K562 (cell line): Measurements from ENCODE around the gene CHAF1A.

Source experiments
- ATF7 ChIP-seq: fragments of 450-650 bp; IDR thresholded peaks from 2 replicates; pipeline ENCODE4 v1.7.1; 2014; ENCODE audit warnings: mild to moderate bottlenecking, moderate library complexity
- FOXJ3 ChIP-seq: sonication (generic); formaldehyde crosslinking; IDR thresholded peaks from 2 replicates; pipeline ENCODE4 v1.4.0; 2020; ENCODE audit warnings: mild to moderate bottlenecking, missing genetic modification reagents
- HDAC8 ChIP-seq: fragments of 450-650 bp; IDR thresholded peaks from 2 replicates; pipeline ENCODE4 v1.6.1; 2016; ENCODE audit warnings: mild to moderate bottlenecking, missing genetic modification characterization, moderate library complexity, missing compliant biosample characterization
- HSF4 ChIP-seq: fragments of 250-450 bp; sonication (Bioruptor Pico); IDR thresholded peaks from 2 replicates; pipeline ENCODE4 v2.1.2; 2022; ENCODE audit warnings: mild to moderate bottlenecking, moderate library complexity, borderline replicate concordance
- LARP7 ChIP-seq: fragments of 450-650 bp; IDR thresholded peaks from 2 replicates; pipeline ENCODE4 v1.6.1; 2016
- MIER1 ChIP-seq: fragments of 450-650 bp; IDR thresholded peaks from 2 replicates; pipeline ENCODE4 v1.6.1; 2016; ENCODE audit warnings: antibody characterized with exemption, mild to moderate bottlenecking, low read depth
- RFX5 ChIP-seq: IDR thresholded peaks from 2 replicates; pipeline ENCODE4 v1.6.1; 2011; ENCODE audit warnings: low read depth, mild to moderate bottlenecking, improper control_type of control experiment, low read length
- TAF15 ChIP-seq: fragments of 200-400 bp; formaldehyde crosslinking; IDR thresholded peaks from 2 replicates; pipeline ENCODE4 v1.6.1; 2017; ENCODE audit warnings: mild to moderate bottlenecking, low read depth, low read length, moderate library complexity
- ZNF263 ChIP-seq: sonication (generic); formaldehyde crosslinking; IDR thresholded peaks from 2 replicates; pipeline ENCODE4 v1.8.0; 2022; ENCODE audit warnings: mild to moderate bottlenecking, missing genetic modification reagents, borderline replicate concordance
- TF ChIP-seq, protein P1 (sequence below): fragments of 450-650 bp; IDR thresholded peaks from 2 replicates; pipeline ENCODE4 v1.6.1; 2018; ENCODE audit not compliant: partially characterized antibody

DNA sequence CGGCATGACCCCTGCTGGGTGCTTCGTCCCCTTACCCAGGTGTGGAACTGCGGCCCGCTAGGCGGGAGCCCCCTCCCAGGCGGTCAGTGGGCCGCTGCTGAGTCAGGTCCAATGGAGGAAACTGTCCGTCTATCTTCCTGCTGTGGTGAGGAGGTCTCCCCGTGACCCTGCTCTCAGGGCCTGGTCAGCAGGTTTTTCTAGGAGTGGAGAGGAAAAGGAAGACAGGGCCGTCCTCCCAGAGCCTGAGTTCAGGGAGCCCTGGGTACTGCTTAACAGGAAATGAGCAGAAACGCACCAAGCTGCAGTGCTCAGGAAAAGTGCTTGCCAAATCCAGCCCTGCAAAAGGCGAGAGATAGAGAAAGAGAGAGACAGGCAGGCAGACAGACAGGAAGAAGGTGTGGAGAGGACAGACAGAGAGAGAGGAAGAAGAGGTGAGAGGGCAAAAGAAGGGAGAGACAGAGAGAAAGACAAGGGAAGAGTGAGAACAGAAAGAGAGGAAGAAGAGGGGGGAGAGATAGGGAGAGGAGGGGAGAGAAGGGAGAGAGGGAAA lies 12.3 kb upstream of the CHAF1A start:
- TF ChIP-seq LARP7, result no peak
- TF ChIP-seq HSF4 (CRISPR knock-in tag), result no peak
- TF ChIP-seq RFX5, result no peak
- no peak for TF ChIP-seq ZNF263 (CRISPR knock-in tag)
- TF ChIP-seq, protein P1, sequence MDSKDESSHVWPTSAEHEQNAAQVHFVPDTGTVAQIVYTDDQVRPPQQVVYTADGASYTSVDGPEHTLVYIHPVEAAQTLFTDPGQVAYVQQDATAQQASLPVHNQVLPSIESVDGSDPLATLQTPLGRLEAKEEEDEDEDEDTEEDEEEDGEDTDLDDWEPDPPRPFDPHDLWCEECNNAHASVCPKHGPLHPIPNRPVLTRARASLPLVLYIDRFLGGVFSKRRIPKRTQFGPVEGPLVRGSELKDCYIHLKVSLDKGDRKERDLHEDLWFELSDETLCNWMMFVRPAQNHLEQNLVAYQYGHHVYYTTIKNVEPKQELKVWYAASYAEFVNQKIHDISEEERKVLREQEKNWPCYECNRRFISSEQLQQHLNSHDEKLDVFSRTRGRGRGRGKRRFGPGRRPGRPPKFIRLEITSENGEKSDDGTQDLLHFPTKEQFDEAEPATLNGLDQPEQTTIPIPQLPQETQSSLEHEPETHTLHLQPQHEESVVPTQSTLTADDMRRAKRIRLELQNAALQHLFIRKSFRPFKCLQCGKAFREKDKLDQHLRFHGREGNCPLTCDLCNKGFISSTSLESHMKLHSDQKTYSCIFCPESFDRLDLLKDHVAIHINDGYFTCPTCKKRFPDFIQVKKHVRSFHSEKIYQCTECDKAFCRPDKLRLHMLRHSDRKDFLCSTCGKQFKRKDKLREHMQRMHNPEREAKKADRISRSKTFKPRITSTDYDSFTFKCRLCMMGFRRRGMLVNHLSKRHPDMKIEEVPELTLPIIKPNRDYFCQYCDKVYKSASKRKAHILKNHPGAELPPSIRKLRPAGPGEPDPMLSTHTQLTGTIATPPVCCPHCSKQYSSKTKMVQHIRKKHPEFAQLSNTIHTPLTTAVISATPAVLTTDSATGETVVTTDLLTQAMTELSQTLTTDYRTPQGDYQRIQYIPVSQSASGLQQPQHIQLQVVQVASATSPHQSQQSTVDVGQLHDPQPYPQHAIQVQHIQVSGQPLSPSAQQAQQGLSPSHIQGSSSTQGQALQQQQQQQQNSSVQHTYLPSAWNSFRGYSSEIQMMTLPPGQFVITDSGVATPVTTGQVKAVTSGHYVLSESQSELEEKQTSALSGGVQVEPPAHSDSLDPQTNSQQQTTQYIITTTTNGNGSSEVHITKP, result no peak
- no peak for TF ChIP-seq FOXJ3
- TF ChIP-seq MIER1, result no peak
- TF ChIP-seq HDAC8, result no peak
- TF ChIP-seq ATF7, result no peak
- TF ChIP-seq TAF15, result no peak
